Measurements from ENCODE around the gene PIGM. TPM values are rescaled to one million over a fixed set of nuclear protein-coding genes. Genes with fewer than 3 reads are reported as not detected.
A peak's percentile ranks its signal among the peaks of the same experiment; 100 is the strongest.

PIGM gene
- 10 to 100 TPM; 11.4 to 14.6 (median 14.0) TPM for polyA plus RNA-seq (ENCODE audit: insufficient read length in 4 of 4)

DNA sequence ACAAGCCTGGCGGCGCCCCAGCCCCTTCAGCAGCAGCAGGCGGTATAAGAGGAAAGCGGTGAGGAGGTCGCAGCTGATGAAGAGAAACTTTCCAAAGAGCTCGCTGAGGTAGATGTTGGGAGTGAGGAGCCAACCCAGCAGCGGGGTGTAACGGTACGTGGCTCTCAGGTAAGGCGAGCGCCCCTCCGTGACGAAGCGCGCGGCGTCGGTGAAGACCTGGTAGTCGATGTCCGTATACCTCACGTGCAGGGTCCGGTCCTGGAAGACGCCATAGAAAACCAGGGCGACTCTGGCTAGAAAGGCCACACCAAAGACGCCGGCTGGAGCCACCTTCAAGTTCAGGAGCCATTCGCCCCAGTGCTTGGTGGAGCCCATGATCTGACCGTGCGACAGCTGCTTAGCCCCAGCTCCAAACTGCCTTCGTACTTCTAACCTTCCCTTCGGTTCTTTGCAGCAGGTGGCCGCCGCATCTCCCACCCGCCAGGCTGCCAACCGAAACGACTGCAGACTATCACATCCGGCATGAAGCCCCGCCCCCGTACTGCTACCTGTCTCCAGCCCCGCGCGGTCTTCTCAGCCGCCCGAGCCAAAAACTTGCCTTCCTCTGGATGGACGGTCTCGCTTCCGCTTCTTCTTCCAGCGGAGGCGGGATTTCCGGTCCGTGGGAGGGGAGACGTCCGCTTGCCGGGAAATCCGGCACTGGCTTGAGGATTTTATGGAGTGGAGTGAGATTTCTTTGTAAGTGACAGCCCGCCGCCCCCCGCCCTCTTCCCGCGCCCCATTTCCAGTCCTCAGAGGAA, at the start of gene PIGM:
Gene PIGM (minus strand): TSS at position 626 of the 800 bp plus-strand sequence. CDS start 251 bp downstream, at position 375.
- peak; percentile 91 to 94 (median 93) for DNase-seq (ENCODE audit: low read depth in 4 of 4, low spot score in 3 of 4)

DNA sequence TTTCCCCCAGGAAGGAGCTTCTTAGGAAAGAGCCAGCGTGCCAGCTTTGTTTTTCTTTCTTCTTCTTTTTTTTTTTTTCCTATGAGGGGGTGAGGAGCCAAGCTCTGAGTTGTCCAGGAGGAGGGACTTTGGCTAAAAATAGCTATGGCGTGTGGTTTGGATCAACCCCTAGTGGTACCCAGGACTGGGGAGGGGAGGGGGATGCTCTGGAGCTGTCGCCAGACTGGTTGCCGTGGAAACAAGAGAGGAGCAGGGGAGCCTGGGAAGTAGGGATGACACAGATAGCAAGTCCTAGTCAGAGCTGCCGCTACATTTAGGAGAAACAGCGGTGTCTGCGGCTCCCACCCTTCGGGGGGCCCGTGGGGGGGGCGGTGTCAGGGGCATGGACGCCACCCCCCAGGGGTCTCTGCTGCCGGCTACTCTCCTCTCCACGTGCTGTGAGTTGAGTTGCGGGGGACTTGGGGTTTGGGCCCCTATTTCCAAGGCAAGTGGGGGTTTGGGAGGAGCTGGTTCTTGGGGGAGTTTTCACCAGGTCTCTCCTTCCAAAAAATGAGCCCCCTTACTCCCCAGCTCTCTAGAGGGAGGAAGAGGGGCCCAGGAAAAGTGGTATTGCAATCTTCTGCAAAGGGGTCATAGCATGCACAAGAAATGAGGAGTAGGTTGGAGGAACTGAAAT, 49.6 kb upstream of the PIGM start, which contains the start of gene KCNJ9:
Gene KCNJ9 (plus strand): TSS at position 278 of the 676 bp plus-strand sequence. CDS start 2,493 bp downstream, outside the sequence.
- no peak for DNase-seq (ENCODE audit: low read depth in 4 of 4, low spot score in 3 of 4)

DNA sequence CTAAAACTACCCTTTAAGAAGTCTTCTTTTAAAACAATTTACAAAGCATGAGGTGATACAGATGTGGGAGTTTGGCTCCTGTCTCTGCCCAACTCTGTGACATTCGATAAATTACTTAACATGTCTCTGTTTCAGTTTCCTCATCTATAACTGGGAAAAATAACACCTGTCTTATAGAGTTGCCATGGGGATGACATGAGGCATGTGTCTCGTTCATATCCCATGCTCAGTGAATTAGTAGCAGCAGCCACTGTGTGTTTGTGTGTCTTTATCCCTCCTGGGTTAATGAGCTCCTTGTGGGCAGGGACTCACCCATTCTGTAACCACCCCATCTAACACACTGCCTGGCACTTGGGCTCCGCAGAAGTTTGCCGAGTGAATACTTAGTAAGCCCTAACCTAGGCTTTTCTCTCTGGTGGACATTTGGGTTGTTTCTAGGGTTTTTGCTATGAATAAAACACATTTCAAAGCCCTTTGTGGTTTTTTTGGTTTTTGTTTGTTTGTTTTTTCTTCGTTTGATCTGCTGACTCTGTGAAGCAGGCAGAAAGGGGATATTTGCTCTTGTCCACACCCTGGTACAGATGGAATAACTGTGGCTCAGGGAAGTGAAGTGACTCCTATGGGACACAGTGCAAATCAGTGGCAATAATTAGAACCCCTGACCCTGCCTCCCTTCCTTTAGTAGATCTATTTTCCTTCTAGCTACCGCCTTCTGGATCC, 48.8 kb upstream of the PIGM start:
- DNase-seq (ENCODE audit: low read depth in 4 of 4, low spot score in 3 of 4) = no peak

DNA sequence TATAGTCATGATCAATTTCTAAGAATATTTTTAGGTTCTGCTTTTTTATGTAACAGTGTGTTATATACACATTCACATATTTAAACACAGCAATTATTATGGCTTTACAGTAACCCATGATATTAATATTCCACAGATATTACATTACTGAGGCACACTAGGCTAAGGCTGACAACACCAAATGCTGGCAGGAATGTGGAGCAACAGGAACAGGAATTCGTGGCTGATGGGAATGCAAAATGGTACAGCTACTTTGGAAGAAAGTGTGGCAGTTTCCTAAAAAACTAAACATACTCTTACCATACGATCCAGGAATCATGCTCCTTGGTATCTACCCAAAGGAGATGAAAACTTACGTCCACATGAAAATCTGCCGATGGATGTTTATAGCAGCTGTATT, 47.7 kb upstream of the PIGM start:
- DNase-seq (ENCODE audit: low read depth in 4 of 4, low spot score in 3 of 4) = no peak

DNA sequence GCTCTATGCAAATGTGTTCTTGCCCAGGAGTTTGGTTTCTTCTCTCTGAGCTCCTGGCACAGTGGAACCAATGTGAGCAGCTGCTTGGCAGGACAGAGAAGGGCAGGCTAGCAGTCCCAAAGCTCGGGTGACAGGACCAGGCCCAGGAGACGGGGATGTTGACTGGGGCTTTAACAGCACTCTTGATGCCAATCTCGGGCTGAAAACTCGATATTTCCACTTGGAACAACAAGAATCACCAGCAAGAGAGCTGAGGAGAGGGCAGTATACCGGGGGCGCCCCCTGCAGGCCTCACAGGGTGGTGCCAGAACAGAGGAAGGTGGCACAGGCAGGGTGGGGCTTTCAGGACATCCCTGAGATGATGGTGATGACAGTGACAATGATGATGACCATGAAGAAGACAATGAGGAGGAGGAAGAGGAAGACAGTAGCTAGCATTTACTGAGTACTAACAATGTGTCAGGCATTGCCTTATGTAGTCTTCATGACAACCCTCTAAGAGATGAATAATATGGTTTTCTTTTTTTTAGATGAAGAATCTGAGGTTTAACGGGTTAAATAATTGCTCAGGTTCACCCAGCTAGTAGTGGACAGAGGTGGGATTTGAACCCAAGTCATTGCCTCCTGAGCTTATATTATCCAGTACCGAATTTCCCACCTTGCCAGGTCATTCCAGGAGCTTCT, 46.9 kb upstream of the PIGM start:
- DNase-seq (ENCODE audit: low read depth in 4 of 4, low spot score in 3 of 4) = no peak

DNA sequence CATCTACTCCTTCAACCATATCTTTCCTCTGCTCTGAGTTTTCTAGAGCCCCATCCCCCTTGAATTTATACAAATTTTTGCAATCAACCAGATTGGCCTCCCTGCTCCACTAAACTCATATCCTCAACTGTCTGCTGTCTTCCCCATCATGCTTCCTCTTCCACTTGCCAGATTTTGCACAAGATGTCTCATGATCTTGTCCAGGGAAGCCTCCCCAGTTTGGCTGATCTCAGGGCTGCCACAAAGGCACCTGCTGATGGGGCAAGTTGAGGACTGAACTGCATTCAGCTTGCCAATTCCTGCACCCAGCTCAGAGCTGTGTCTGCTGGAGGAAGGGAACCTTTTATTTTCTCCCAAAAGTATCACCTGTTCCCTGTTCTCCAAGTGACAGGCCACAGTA, 45.7 kb upstream of the PIGM start:
- DNase-seq (ENCODE audit: low read depth in 4 of 4, low spot score in 3 of 4) = no peak

DNA sequence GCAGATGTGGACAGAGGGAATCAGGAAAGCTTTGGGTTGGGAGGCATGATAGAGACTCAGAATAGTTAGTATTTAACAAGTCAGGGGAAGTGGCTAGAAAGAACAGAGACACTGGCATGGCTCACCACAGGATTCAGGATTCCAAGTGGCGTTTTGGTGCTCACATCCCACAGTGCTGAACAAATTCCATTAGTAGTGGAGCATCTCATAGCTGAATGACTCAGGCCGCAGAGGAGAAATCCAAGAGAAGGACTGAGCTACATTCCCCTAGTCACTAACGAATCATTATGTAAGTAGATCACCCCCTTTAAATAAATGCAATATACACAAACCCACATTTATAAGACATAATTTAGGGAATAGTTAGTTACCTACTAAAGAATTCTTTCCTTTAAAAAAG, 44.5 kb upstream of the PIGM start:
- DNase-seq (ENCODE audit: low read depth in 4 of 4, low spot score in 3 of 4) = no peak

DNA sequence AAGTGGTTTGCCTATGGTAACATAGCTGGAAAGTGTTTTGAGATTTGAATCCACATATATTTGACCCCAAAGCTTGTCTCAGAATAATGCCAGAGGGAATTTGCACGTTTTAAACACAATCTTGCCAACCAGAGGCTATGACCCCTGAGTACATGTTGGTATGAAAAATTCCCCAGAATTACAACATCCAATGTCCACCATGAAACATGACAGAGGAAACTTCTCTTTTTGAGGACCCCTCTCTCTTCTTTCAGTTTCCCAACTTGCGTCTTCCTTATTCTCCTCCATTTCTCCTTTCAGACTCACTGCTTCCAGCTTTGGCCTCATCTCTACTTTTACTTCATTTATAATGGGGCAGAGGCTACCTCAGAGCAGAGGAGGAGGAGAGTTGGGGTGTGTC, 44.0 kb upstream of the PIGM start:
- DNase-seq (ENCODE audit: low read depth in 4 of 4, low spot score in 3 of 4) = no peak

DNA sequence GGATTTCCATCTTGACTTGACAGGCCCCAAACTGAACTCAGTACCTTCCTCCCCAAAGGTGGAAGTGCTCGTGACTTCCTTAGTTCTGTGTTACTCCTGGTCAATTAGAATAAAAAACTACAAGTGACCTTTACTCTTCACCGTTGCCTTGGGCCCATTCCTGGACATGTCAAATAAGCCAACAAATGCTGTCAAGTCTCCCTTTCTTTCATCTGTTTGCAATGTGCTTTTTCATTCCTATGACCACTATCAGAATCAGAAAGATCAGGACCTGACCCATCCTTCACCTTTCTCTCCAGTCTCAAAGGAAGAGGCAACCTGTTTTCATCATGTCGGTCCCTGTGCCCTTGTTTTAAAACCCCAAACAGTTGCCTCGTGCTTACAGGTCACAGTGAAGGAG, 43.1 kb upstream of the PIGM start:
- DNase-seq (ENCODE audit: low read depth in 4 of 4, low spot score in 3 of 4) = no peak

DNA sequence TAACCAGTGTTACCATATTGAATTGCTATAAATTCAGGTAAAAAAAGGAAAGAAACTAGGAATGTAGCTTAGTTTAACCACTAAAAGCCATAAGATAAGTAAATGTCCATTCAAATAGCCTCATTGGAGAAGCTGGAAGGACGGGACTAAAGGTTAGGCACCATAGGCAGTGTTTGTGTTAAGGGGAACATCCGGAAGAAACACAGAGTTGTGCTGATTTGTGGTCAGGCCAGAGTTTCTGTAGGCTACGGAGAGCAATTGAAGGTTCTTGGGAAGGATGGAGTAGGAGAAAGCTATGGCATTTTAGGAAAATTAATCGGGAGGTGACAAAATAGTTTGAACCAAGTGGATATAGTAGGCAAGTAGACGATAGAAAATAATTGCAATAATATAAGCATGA, 39.5 kb upstream of the PIGM start:
- no peak for DNase-seq (ENCODE audit: low read depth in 4 of 4, low spot score in 3 of 4)

DNA sequence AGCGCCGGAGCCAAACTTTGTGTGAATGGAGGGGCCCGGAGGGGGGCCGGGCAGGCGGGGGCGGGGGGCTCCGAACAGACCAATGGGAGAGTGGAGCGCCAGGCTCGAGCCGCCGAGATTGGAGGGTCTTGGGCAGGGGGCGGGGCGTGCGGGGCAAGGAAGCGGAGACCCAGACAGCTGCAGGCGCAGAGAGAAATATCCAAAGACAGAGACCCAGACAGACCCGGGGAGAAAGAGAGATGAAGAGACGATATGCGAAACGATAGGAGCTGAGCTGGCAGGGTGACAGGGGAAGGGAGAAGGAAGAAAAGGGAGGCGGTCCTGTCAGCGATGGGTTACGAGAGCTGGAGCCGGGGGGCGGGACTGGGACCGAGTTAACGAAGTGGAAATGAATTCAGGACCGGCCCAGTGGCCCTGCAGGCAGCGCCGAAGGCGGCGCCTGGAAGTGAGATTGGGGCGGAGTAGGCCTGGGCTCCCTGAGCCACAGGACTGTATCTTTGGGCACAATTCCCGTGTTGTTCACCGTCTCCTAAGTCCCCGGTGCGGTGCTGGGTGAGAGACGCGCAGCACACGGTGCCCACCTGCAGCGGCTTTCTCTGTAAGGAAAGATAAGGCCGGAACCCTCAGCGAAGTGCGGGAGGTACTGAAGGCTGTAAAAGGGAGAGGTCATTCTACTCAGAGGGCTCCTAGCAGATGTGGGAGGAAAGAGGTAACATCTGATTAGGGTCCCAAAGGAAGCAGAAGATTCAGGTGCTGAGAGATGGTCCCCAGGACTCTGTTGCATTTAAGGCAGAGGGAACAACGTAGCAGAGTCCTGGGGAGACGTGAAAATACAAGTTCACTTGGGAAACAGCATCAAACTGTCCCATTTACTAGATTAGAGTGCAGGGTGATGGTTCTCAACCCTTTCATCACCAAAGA, 38.7 kb upstream of the PIGM start:
- peak in 2 of 4 donors; percentile 33 to 38 for DNase-seq (ENCODE audit: low read depth in 4 of 4, low spot score in 3 of 4)

DNA sequence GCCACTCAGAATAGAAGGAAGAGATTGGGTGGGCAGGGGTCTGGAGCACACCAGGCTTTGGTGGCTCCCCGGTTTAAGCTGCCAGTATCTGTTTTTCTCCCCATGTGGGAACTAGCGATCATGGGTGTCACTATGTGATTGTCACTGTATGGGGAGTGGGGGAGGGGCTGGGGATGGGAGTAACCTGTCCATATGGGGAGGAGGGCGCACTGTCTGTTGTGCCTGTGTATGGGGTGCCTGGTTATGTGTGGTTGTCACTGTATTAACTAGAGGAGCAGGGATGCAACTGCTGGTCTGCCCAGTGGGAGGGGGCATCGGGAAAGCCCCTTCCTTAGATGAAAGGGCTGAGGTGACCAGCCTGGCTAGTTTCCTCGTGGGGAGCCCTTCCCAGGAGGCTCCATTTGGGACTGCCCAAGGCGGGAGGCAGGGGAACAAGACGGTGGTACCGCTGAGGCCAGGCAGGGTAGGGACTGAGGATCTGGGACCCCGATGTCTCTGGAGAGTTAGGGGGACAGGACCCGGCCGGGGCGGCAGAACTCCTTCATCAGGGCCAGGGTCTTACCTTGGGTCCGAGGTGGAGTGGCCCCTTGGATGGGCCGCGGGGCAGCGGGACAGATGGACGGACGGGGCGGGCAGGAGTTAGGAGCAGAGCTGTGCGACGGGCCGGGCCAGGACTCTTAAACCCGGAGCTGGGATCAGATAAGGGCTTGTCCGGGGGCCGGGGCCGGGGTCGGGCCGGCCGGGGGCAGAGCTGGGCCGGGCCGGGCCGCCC, 37.9 kb upstream of the PIGM start, which contains the start of gene KCNJ10:
Gene KCNJ10 (minus strand): TSS at position 701 of the 772 bp plus-strand sequence. CDS start 27,628 bp downstream, outside the sequence.
- DNase-seq (ENCODE audit: low read depth in 4 of 4, low spot score in 3 of 4) = no peak

DNA sequence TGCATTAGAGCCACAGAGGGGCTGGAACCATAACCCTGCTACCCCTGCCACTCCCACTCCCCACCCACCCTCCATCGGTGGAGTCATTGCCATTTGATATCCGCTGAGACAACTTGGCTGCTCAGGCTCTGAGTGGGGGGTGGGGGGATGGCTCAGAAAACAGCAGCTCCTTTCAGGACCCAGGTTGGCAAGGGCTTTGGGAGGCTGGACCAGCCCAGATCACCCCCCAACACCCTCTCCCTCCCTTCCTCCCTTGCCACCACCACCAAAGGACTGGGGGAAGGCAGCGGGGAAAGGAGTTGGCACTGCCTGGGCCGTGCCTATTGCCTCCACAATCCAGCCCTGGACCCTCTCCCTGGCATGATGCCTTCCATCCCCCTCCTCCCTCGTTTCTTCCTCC, 36.4 kb upstream of the PIGM start:
- no peak for DNase-seq (ENCODE audit: low read depth in 4 of 4, low spot score in 3 of 4)

DNA sequence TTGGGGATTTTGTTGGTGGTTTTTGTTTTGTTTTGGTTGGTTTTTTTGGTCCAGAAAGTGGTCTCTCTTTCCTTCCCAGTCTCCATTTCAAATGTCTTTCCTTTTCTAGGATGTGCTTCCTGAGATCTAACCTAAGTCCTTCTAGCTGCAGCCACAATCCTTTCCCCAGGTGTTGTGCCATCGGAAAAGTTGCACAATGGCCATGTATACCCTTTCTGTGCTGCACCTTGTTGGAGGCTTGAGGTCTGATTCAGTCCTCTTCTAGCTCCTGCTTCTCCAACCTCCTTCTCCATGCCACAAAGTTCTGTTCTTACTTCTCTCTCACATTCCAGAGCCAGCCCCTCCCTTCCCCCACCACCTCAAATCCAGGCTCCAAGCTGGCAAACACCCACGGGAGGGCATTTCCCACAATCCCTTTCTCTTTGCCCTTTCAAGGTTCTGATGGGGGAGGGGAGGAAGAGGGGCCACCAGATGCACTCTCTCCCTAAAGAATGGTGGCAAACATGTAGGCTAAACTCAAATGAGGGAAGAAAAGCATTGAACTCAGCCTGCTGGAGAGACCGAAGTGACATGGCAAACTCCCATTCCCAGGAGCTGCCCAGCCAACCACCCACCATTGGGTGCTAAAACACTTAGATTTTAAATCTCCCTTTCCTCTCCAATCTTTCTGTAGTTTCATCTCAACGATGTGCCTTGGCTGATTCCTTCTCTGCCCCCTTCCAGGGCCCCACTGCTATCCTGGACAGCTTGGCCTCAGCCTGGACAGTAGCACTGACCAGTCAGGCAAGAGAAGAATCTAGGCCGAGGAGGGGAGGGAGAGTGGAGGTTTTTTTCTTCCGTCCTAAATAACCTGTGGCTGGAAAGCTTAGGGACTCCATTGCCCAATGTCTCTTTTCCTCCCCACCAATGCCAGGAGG, 35.3 kb upstream of the PIGM start:
- no peak for DNase-seq (ENCODE audit: low read depth in 4 of 4, low spot score in 3 of 4)

DNA sequence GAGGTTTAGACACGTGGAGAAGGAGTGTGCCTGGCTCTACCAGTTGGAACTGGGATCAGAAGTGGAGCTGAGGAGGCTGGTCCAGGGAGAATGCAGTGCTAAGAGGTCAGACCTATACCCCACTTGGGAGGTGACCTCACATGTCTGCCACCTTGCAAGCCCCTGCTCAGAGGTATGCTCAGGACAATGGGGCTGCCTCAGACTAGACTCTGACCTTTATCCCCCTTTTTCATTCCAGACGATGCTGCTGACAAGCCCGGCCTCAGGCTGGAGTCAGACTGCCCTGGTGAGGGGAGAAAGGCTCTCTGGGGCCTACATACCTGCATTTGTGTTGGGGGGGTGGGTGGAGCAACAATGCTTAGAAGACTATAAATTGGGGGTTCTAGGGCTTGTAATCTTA, 33.0 kb upstream of the PIGM start:
- no peak for DNase-seq (ENCODE audit: low read depth in 4 of 4, low spot score in 3 of 4)

DNA sequence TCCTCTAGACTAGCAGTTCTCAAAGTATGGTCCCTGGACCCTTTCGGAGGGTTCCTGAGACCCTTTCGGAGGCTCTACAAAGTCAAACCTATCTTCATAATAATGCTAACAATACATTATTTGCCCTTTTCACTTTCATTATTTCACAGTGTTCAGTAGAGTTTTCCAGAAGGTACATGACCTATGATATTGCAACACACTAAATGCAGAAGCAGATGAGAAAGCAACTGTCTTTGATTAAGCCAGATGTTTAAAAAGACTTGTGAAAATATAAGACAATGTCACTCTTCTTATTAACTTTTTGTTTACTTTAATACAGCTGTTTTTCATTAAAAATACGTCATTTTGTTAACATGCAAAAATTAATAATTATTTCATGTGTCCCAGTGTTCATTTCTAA, 32.4 kb upstream of the PIGM start:
- no peak for DNase-seq (ENCODE audit: low read depth in 4 of 4, low spot score in 3 of 4)

DNA sequence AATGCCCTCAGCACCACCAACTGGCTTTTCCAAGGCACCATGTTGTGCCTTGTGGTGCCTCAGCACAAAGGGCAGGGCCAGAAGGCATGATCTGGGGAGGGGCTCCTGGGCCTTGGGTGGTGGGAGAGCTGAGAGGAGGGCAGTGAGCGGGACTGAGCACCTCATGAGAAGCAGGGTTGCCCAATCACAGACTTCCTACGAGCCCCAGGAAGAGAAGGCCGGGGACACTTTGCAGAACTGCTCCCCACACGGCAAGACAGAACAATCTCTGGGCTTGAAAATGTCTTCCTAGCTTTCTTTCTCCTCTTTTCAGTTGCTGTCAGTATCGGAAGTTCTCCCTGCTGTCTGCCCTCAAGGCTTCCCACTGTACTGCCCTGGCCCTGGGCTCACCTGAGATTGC, 31.4 kb upstream of the PIGM start:
- DNase-seq (ENCODE audit: low read depth in 4 of 4, low spot score in 3 of 4) = no peak

DNA sequence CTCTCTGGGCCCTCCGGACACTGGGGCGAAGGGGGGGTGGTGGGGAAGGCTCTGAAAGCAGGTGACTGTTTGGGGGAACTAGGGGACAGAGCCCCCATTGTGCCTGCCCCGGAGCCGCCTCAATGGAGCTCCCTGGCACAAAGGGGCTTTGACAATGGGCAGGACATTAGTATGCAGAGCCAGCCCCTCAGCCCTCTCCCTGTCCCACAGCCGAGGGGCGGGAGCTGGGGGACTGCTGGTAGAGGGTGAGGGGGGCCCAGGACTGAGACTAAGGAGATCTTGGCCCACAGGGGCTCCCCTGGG, 30.4 kb upstream of the PIGM start:
- no peak for DNase-seq (ENCODE audit: low read depth in 4 of 4, low spot score in 3 of 4)
